ENCODE data around the gene KRT31. TPM values are rescaled to one million over a fixed set of nuclear protein-coding genes. Genes with fewer than 3 reads are reported as not detected.
A peak's percentile ranks its signal among the peaks of the same experiment; 100 is the strongest.
"Not testable (repeated sequence)": the region's sequence is repeated elsewhere in the genome, so short reads cannot be mapped to it uniquely, and the experiment has no call there.

Gene KRT31
- total RNA-seq, 2 donors from 2014 or later, result not detected

DNA sequence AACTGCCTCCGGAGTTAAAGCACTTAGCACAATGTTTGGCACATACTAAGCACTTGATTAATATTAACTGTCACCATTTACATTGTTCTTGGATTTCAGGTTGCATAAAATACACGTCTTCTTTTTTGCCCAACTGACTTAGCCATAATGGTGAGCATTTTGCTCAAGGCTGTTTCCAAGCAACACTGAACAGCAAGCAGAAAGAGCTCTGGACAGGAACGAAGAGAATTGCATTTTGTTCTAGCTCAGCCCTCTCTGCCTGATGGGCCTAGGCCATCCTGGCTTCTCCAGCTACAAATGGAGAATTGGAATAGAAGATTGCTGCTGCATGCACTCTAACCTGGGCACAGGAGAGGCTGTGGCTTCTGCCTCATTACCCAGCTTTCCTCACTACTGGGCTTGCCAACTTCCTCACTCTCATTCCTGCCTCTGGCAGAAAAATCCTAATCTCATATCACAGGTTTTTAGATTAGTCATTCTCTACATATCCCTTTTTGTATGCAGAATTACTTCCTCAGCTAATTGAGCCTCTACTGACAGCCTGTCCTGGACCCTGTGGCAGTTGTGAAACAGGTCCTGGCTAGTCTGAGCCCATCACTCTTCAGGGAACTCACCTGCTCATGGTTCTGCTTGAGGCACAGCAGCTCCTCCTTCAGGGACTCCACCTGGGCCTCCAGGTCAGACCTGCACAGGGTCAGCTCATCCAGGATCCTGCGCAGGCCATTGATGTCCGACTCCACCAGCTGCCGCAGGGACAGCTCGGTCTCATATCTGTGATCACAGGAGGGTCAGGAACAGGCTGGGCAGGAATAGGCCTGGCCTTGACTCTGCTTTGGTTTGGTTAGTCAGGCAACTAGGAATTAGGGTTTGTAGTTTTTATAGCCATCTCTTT is 49.3 kb downstream of the KRT31 start:
- Mint-ChIP-seq H3K36me3 (ENCODE audit: low read depth) (no peaks in the 10 kb centered on the region), H3K4me3 (no peak overlapping the region), H3K4me1 (no peaks in the 10 kb centered on the region), H3K27me3 (ENCODE audit: insufficient read depth) (peaks cover 10% of the 10 kb centered on the region), H3K9me3 (peaks cover 12% of the 10 kb centered on the region), H3K27ac (no peak overlapping the region)
- WGBS, 2 experiments (ENCODE audit: insufficient coverage in 1 of 2, insufficient read length in 1 of 2), result 90 to 94% methylated on average over 7 of the region's 7 CpGs
- no peaks in the 10 kb centered on the region for H3K36me3 ChIP-seq (ENCODE audit: control insufficient read depth, insufficient read depth, low read length)
- no peak overlapping the region for H3K4me3 ChIP-seq (ENCODE audit: low read length)
- H3K4me1 ChIP-seq (ENCODE audit: control insufficient read depth, insufficient read depth, low read length), result no peaks in the 10 kb centered on the region
- no peak overlapping the region for H3K27ac ChIP-seq (ENCODE audit: low read depth, low read length)
- DNase-seq, result peak; percentile 35
- H3K27me3 ChIP-seq (ENCODE audit: control insufficient read depth, insufficient read depth, low read length, poor library complexity, severe bottlenecking), result peaks cover 9% of the 10 kb centered on the region
- TF ChIP-seq, protein P1, sequence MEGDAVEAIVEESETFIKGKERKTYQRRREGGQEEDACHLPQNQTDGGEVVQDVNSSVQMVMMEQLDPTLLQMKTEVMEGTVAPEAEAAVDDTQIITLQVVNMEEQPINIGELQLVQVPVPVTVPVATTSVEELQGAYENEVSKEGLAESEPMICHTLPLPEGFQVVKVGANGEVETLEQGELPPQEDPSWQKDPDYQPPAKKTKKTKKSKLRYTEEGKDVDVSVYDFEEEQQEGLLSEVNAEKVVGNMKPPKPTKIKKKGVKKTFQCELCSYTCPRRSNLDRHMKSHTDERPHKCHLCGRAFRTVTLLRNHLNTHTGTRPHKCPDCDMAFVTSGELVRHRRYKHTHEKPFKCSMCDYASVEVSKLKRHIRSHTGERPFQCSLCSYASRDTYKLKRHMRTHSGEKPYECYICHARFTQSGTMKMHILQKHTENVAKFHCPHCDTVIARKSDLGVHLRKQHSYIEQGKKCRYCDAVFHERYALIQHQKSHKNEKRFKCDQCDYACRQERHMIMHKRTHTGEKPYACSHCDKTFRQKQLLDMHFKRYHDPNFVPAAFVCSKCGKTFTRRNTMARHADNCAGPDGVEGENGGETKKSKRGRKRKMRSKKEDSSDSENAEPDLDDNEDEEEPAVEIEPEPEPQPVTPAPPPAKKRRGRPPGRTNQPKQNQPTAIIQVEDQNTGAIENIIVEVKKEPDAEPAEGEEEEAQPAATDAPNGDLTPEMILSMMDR (conservative IDR thresholded peaks at IDR 0.05), result no peak
- H3K9ac ChIP-seq (ENCODE audit: extremely low read depth, low read length, poor library complexity, severe bottlenecking), result no peak overlapping the region
- H3K9me3 ChIP-seq (ENCODE audit: control insufficient read depth, low read length), result peaks cover 5% of the 10 kb centered on the region

DNA sequence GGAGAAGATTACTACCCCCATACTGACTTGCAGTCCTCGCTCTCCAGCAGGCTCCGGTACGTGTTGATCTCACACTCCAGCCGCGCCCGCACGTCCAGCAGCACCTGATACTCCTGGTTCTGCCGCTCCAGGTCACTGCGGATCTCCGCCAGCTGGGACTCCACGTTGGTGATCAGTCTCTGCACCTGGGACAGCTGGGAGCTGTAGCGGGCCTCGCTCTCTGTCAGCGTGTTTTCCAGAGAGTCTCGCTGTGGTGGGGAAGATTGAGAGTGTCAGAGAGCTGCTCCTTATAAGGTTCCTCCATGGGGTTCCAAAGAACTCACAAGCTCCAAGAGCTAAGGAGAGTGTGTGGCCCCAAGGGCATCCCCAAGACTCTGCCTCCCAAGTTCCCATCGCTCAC is 51.0 kb downstream of the KRT31 start:
- not testable (repeated sequence) for H3K4me3 ChIP-seq (ENCODE audit: low read length); H3K4me1 ChIP-seq (ENCODE audit: control insufficient read depth, insufficient read depth, low read length); H3K36me3 ChIP-seq (ENCODE audit: control insufficient read depth, insufficient read depth, low read length); H3K4me3 Mint-ChIP-seq; H3K27me3 ChIP-seq (ENCODE audit: control insufficient read depth, insufficient read depth, low read length, poor library complexity, severe bottlenecking); H3K9ac ChIP-seq (ENCODE audit: extremely low read depth, low read length, poor library complexity, severe bottlenecking); H3K27ac Mint-ChIP-seq; H3K4me1 Mint-ChIP-seq; H3K27ac ChIP-seq (ENCODE audit: low read depth, low read length); H3K36me3 Mint-ChIP-seq (ENCODE audit: low read depth)
- DNase-seq, result peak; percentile 14
- H3K9me3 ChIP-seq (ENCODE audit: control insufficient read depth, low read length), result peaks cover 21% of the 10 kb centered on the region
- Mint-ChIP-seq H3K27me3 (ENCODE audit: insufficient read depth) (peaks cover 14% of the 10 kb centered on the region), H3K9me3 (peaks cover 29% of the 10 kb centered on the region)
- WGBS, 2 experiments (ENCODE audit: insufficient coverage in 1 of 2, insufficient read length in 1 of 2), result 90 to 95% methylated on average over 8 to 16 of the region's 16 CpGs

DNA sequence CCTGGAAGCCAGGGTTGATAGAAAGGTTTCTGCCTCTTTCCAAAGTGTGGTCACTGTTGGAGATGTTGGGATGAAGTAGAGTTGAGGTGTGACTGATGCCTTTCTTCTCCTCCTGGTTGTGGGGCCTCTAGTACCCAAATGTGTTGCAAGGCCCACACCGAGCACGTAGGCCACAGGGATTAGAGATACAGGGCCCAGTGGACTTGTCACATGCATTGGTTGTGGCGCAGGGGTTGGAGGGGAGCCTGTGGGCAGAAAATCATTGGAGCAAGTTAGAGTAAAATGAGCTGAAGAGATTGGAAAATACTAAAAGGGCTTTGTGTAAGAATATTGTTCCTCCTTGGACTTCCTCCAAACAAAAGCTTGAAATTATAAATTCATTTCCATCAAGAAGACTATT is 51.4 kb downstream of the KRT31 start:
- TF ChIP-seq, protein P1 (conservative IDR thresholded peaks at IDR 0.05), result no peak
- peaks cover 33% of the 10 kb centered on the region for H3K9me3 Mint-ChIP-seq
- H3K4me1 ChIP-seq (ENCODE audit: control insufficient read depth, insufficient read depth, low read length), result no peaks in the 10 kb centered on the region
- 86 to 97% methylated on average over 3 of the region's 3 CpGs for whole genome bisulfite sequencing, 2 experiments (ENCODE audit: insufficient coverage in 1 of 2, insufficient read length in 1 of 2)
- H3K27me3 ChIP-seq (ENCODE audit: control insufficient read depth, insufficient read depth, low read length, poor library complexity, severe bottlenecking), result no peaks in the 10 kb centered on the region
- no peak for DNase-seq
- no peaks in the 10 kb centered on the region for H3K36me3 Mint-ChIP-seq (ENCODE audit: low read depth)
- no peak overlapping the region for H3K9ac ChIP-seq (ENCODE audit: extremely low read depth, low read length, poor library complexity, severe bottlenecking)
- no peaks in the 10 kb centered on the region for H3K4me1 Mint-ChIP-seq
- no peaks in the 10 kb centered on the region for H3K36me3 ChIP-seq (ENCODE audit: control insufficient read depth, insufficient read depth, low read length)
- H3K27me3 Mint-ChIP-seq (ENCODE audit: insufficient read depth), result peaks cover 14% of the 10 kb centered on the region
- peaks cover 25% of the 10 kb centered on the region for H3K9me3 ChIP-seq (ENCODE audit: control insufficient read depth, low read length)
- H3K27ac Mint-ChIP-seq, result no peak overlapping the region
- H3K4me3 Mint-ChIP-seq, result no peak overlapping the region
- no peak overlapping the region for H3K27ac ChIP-seq (ENCODE audit: low read depth, low read length)
- no peak overlapping the region for H3K4me3 ChIP-seq (ENCODE audit: low read length)

Other genes with a start within 250 kb of the KRT31 start
- gene KRTAP4-5, start 247.8 kb downstream of the KRT31 start, total RNA-seq, result not detected
- gene KRTAP4-4, start 236.9 kb downstream of the KRT31 start, total RNA-seq, result not detected
- gene KRTAP4-3, start 229.4 kb downstream of the KRT31 start, total RNA-seq, result not detected
- gene KRTAP4-2, start 219.4 kb downstream of the KRT31 start, total RNA-seq, result not detected
- not detected for gene KRTAP4-1, start 212.7 kb downstream of the KRT31 start, total RNA-seq
- not detected for gene KRTAP9-1, start 207.7 kb downstream of the KRT31 start, total RNA-seq
- gene KRTAP9-2, start 171.0 kb downstream of the KRT31 start, total RNA-seq, result not detected
- not detected for gene KRTAP9-3, start 165.2 kb downstream of the KRT31 start, total RNA-seq
- gene KRTAP9-8, start 159.6 kb downstream of the KRT31 start, total RNA-seq, result not detected
- not detected for gene KRTAP9-4, start 147.9 kb downstream of the KRT31 start, total RNA-seq
- gene KRTAP9-9, start 142.2 kb downstream of the KRT31 start, total RNA-seq, result not detected
- gene KRTAP9-6, start 132.2 kb downstream of the KRT31 start, total RNA-seq, result not detected
- gene KRTAP9-7, start 121.9 kb downstream of the KRT31 start, total RNA-seq, result not detected
- gene KRTAP29-1, start 94.8 kb downstream of the KRT31 start, total RNA-seq, result not detected
- not detected for gene KRTAP16-1, start 88.3 kb downstream of the KRT31 start, total RNA-seq
- under 1 TPM; 0.46 to 0.48 TPM for gene KRTAP17-1, start 81.9 kb downstream of the KRT31 start, total RNA-seq
- gene KRT33A, start 46.8 kb downstream of the KRT31 start, total RNA-seq, result not detected
- gene KRT33B, start 27.8 kb downstream of the KRT31 start, total RNA-seq, result not detected
- not detected for gene KRT34, start 15.3 kb downstream of the KRT31 start, total RNA-seq
- not detected for gene KRT37, start 27.0 kb upstream of the KRT31 start, total RNA-seq
- not detected for gene KRT38, start 43.4 kb upstream of the KRT31 start, total RNA-seq
- not detected for gene KRT32, start 69.8 kb upstream of the KRT31 start, total RNA-seq
- gene KRT35, start 83.5 kb upstream of the KRT31 start, total RNA-seq, result not detected
- gene KRT36, start 92.3 kb upstream of the KRT31 start, total RNA-seq, result not detected
- not detected for gene KRT13, start 108.0 kb upstream of the KRT31 start, total RNA-seq
- 1 to 10 TPM in 1 of 2 donors, under 1 TPM in 1; 0.95 to 1.2 TPM for gene KRT15, start 121.3 kb upstream of the KRT31 start, total RNA-seq
- gene KRT19, start 130.7 kb upstream of the KRT31 start, total RNA-seq, result 1,000 to 10,000 TPM in 1 of 2 donors, 100 to 1,000 TPM in 1; 750 to 1,012 TPM
- not detected for gene KRT9, start 174.5 kb upstream of the KRT31 start, total RNA-seq
- not detected for gene KRT14, start 189.3 kb upstream of the KRT31 start, total RNA-seq
- gene KRT16, start 215.2 kb upstream of the KRT31 start, total RNA-seq, result not detected
- gene KRT17, start 227.0 kb upstream of the KRT31 start, total RNA-seq, result not detected

All from endodermal cell (in vitro differentiated cells).